Forelimb muscle (tissue), 1 donor: ENCODE results near the gene HLA-DPA1. TPM values are rescaled to one million over a fixed set of nuclear protein-coding genes. Genes with fewer than 3 reads are reported as not detected.
"Not testable (repeated sequence)": the region's sequence is repeated elsewhere in the genome, so short reads cannot be mapped to it uniquely, and the experiment has no call there.

ENCODE experiments used
- DNase-seq: peaks from one replicate; pipeline ENCODE4 v3.0.0-alpha.2; 2013; ENCODE audit warnings: low read depth
- polyA plus RNA-seq: library from polyadenylated mRNA; unstranded; fragments of 120-200 nt; gene quantifications from one replicate; pipeline ENCODE4 v1.2.1, GENCODE V29; 2013; ENCODE audit not compliant: insufficient read length

Gene HLA-DPA1
- polyA plus RNA-seq = 15.1 TPM

DNA sequence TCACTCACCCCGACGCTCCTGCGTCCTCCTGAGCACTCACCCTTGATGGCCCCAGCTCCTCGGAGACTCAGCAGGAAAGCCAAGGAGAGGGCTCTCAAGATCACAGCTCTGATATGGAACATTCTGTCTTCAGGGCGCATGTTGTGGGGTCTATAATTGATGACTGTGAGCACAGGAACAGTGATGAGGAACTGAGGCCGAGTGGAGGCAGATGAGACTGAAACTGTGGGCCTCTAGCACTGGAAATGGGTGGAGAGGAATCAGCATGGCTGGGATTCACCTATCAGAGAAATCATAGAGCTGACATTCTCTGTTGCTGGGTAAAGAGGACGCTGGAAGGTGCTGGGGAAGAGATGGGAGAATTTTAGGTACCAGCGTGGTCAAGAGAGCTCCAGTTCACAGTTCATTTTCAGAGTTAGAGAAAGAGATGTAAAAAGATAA, at the start of gene HLA-DPA1:
HLA-DPA1 (minus strand) TSS at position 219 of the 441 bp plus-strand sequence.
- DNase-seq = no peak

DNA sequence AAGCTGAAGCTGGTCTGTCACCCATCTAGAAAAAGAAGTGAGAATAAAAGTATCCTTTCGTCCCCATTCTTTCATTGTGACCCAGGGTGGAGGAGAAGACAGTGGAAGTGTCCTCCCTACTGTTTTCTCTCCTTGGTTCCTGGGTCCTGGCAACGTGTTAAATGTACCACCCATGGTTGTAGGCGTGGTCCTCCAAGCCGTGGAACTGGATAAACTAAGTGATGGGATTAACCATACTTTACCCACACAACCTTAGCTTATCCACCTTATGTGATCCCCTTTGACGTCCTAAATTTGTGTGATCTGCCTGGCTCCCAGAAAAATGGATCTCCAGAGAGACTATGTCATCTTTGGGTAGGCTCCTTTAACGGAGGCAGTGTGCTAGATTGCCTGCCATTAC, 49.7 kb upstream of the HLA-DPA1 start:
- no peak for DNase-seq

DNA sequence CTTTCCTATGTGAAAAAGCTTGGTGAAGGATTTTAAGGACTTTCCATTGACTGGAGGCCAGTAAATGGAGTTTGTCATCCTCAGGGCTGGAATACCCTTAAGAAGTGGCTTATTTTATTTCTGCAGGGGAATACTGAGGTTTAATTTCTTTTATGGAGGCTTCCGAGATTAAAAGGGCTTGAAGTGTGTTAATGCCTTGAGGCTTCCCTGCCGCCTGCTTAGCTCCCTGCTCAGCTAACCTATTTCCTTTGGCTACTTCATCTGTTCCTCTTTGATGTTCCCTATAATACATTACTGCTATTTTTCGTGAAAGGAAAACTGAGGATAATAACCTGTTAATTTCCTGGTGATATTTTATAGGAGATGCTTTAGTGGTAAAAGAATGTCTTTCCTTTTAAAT, 46.6 kb upstream of the HLA-DPA1 start:
- DNase-seq = no peak

DNA sequence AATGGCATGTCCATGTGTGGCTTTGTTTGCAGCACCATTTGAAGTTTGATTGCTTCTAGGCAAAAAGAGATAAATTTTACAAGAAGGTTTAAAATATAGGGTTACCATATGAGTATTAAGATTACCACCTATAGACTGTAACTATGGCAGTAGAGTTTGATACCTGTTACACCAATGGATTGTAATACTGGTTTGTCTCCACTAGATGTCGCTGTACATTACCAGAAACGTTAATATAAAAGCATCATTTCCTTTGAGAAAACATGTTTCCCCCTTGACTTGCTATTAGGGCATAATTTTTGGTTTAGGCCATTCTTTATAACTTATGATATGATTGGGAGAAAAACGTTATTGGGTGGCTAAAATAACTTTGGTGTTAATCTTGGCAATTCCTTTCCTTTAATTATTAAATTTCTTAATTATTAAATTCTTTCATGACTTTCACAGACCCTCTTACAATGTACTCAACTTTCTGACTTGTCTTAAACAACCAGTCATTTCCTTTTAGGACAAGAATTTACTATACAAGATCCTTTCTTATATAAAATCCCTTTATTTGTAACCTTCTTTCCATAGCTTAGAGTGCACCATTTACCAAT, 45.2 kb upstream of the HLA-DPA1 start:
- peak; percentile 17 for DNase-seq

DNA sequence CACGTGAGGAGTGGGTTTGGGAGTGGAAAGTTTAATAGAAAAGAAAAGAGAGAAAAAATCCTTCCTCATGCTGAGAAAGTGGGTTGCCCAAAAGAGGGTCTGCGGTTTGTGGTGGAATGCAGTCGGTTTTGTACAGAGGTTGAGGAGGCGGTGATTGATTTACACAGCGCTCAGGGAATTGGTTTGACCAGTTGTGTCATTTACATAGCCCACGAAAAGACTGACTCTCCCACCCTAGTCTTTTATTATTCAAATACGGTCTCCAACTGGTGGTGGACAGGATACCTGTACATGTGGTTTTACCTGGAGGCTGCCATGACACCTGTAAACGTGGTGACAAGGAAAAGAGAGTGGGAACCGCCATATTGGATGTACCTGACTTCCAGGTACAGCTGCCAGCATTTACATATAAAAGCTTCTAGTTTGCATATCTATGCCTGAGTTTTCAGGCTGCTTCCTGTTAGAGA, 44.4 kb upstream of the HLA-DPA1 start:
- DNase-seq = no peak

DNA sequence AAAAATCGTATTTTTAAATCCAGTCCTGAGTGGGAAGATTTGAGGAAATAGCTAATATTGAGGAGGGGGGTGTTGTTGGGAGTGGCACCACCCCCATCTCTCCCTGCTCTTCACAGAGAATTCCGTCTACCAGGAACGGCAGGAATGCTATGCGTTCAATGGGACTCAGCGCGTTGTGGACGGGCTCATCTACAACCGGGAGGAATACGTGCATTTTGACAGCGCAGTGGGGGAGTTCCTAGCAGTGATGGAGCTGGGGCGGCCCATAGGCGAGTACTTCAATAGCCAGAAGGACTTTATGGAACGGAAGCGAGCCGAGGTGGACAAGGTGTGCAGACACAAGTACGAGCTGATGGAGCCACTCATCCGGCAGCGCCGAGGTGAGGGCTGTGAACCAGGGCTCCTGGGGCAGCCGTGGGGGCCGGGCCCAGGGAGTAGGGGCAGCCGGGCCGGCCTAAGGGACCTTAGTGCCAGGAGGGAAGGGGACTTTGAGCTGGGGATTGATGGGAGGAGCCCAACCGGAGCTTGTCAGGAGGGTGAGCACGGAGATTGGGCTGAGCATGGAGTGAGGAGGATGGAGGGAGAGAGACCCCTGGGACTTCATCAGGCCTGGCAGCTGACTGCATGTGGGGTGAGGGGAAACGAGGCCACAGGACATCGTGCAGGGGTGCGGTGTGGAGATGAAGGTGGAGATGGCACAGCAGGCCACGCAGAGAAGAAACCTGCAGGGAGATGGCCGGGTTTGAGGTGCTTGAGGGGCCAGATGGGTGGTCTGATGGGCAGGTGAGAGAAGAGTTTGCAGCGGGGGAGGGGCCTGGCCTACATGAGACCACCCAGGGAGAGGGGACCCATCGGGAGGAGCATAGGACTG, 43.6 kb upstream of the HLA-DPA1 start:
- DNase-seq = no peak

DNA sequence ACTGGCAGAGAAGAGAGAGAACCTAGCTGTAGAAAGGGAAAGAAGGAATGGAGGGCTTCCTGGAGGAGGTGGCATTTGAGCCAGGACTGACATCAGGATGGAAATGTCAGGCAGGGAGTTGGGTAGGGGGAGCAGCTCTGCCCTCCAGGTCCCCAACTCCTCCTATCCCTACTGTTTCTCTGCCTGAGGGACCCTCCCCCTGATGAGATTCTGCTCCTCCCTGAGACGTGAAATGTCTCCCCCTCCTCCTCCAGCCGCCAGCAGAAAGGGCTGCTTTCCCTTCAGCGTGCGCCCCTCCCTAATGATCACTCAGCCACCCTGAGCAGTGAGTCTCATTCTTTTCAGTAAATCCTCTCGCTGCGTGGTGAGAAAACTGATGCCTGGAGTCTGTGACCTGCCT, 43.0 kb upstream of the HLA-DPA1 start:
- DNase-seq = no peak

GRCh38 chr6:33114406-33114805, 41.0 kb upstream of the HLA-DPA1 start:
- DNase-seq = no peak

GRCh38 chr6:33113755-33114154, 40.3 kb upstream of the HLA-DPA1 start:
- no peak for DNase-seq

- DNase-seq = peak; percentile 17
These were observed 38.7 kb upstream of the HLA-DPA1 start for GRCh38 chr6:33112148-33112547.

DNA sequence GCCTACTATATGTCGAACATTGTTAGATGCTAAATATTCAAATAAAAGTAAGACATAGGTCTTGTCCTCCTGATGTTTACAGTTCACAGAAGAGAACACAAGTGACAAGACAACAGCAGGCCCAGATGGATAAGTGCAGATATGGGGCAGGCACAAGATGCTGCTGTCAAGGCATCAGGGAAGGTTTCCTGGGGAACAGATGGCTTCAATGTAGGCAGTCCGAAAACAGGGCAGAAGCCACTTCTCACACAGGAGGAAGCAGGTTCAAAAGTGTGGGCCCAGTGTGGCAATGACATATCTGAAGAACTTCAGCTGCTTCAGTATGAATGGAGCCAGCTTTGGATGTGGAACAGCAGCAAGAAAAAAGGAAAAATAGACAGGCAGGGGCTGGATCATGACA, 34.9 kb upstream of the HLA-DPA1 start:
- DNase-seq = no peak

DNA sequence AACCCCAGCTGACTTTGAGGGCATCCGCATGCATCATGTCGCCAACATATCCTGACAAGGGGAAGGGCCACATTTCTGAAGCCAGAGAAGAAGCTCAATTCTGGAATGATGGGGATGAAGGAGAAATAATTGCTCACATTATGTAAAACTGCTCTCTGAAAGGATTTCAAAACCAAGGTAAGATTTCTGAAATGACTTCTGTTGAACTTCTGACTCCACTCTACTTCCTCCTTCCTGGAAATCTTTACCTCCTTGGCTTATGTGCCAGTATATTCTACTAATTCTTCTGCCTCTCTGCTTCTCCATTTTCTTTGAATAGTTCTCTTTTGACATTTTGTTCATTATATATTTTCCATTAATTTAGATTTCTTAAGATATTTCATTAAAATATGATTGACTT, 34.2 kb upstream of the HLA-DPA1 start:
- DNase-seq = no peak

- DNase-seq = no peak
These were observed 32.7 kb upstream of the HLA-DPA1 start for GRCh38 chr6:33105916-33106871.

DNA sequence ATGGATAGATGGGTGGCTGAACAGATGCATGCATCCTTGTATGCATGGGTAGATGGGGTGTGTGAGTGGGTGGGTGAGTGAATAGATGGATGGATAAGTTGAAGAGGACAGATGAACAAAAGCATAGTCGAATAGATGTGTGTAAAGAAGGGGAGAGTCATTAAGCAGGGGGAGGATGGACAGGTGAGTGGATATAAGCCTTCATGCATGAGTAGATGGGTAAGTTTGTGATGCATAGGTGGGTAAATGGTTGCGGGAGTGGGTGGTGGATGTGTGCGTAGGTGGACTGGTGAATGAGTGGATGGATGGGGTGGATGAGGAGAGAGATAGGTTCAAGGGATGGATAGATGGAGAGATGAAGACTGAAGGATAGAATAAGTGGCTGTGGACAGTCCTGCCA, 31.9 kb upstream of the HLA-DPA1 start:
- DNase-seq = no peak

- DNase-seq = no peak
These were observed 31.4 kb upstream of the HLA-DPA1 start for GRCh38 chr6:33104887-33105286.

GRCh38 chr6:33103776-33104175, 30.3 kb upstream of the HLA-DPA1 start:
- DNase-seq = no peak

DNA sequence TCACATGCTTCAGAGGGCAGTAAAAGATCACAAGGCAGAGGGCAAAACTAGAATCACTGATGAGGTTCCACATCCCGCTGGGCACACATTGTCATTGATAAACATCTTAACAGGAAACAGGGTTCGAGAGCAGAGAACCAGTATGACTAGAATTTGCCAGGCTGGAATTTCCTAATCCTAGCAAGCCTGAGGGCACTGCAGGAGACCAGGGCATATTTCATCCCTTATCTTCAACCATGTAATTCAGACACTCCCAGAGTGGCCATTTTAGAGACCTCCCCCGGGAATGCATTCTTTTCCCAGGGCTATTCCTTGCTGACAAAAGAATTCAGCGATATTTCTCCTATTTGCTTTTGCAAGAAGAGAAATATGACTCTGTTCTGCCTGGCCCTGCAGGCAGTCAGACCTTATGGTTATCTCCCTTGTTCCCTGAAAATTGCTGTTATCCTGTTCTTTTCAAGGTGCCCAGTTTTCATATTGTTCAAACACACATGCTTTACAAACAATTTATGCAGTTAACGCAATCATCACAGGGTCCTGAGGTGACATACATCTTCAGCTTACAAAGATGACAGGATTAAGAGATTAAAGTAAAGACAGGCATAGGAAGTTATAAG, 27.8 kb upstream of the HLA-DPA1 start:
- DNase-seq = not testable (repeated sequence)

GRCh38 chr6:33095681-33096080, 22.2 kb upstream of the HLA-DPA1 start:
- no peak for DNase-seq

DNA sequence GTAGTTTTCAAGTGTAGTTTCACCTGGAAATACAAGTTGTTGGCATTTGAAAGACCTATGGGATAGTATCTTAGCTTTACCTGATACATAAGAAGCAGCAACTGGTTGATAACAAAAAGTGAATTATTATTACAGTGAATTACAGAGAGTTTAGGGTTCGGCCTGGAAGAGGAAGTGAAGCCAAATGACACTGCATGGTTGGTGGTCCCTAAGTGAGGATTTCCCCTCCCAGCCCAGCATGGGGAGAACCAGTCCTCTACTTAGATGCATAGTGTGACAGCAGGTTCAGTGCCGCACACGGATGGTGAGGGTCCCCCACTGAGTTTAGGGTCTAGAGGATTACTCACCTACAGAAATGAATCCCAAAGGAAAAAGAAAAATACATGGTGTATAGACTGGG, 20.4 kb upstream of the HLA-DPA1 start:
- DNase-seq = no peak

GRCh38 chr6:33092385-33092784, 18.9 kb upstream of the HLA-DPA1 start:
- no peak for DNase-seq

GRCh38 chr6:33091957-33092356, 18.5 kb upstream of the HLA-DPA1 start:
- DNase-seq = no peak
